GM21576 (cell line): ENCODE data around the gene COG3.
A peak's percentile ranks its signal among the peaks of the same experiment; 100 is the strongest.
"Not testable (repeated sequence)": the region's sequence is repeated elsewhere in the genome, so short reads cannot be mapped to it uniquely, and the experiment has no call there.

Experiments used
- ATAC-seq: cut with Tn5 transposase; IDR thresholded peaks from one replicate; pipeline ENCODE4 v1.9.1; 2021; ENCODE audit warnings: mild to moderate bottlenecking, moderate library complexity; ENCODE audit not compliant: unreplicated experiment

The COG3 gene, protein sequence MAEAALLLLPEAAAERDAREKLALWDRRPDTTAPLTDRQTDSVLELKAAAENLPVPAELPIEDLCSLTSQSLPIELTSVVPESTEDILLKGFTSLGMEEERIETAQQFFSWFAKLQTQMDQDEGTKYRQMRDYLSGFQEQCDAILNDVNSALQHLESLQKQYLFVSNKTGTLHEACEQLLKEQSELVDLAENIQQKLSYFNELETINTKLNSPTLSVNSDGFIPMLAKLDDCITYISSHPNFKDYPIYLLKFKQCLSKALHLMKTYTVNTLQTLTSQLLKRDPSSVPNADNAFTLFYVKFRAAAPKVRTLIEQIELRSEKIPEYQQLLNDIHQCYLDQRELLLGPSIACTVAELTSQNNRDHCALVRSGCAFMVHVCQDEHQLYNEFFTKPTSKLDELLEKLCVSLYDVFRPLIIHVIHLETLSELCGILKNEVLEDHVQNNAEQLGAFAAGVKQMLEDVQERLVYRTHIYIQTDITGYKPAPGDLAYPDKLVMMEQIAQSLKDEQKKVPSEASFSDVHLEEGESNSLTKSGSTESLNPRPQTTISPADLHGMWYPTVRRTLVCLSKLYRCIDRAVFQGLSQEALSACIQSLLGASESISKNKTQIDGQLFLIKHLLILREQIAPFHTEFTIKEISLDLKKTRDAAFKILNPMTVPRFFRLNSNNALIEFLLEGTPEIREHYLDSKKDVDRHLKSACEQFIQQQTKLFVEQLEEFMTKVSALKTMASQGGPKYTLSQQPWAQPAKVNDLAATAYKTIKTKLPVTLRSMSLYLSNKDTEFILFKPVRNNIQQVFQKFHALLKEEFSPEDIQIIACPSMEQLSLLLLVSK

DNA sequence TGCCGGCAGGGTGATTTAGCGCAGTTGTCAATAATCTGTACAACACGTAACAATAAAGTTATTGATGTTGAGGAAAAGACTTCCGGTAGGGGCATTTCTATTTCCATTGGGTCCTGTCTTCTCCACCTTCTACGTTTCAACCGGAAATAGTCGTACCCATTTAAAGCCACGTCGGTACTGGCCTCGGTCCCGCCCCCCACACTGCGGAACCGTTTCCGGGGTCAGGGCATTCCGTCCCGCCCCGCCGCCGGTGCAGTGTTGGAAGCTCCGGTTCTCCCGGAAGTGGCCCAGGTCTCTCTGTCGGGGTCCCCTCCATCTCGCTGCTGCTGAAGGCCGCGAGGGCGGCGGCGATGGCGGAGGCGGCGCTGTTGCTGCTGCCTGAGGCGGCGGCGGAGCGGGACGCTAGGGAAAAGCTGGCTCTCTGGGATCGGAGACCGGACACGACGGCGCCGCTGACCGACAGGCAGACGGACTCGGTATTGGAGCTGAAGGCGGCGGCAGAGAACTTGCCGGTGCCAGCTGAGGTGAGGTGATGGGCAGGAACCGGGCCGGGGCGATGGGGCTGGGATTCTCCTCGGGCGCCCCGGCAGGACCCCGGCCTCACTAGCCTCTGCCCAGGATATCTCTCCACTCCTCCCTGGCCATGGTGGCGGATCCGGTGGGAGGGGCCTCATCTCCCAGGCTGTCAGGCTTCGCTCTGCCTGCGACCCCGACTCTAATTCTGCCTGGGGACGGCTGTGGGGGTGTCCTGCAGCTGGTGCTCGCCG lies at the start of gene COG3:
Gene COG3 (plus strand): TSS at position 253 of the 767 bp plus-strand sequence. CDS start 98 bp downstream, at position 351.
- ATAC-seq, result peak; percentile 92

DNA sequence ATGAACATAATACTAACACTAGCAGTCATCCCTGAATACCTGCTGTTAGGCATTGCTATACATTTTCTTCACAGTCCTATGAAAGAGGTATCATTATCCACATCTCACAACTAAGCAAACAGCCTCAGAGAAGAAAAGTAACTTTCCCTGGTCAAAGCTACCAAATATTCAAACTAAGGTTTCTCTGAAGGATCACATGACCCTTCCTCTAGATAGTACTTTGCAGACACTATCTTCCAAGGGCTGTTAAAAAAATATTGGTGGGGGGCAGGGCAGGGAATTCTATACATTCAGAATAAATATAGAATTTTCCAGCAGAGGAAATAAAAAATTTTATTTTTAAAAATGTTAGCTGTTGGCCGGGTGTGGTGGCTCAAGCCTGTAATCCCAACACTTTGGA lies 49.6 kb upstream of the COG3 start:
- no peak for ATAC-seq

GRCh38 chr13:45416516-45417128 lies 48.1 kb upstream of the COG3 start:
- no peak for ATAC-seq

GRCh38 chr13:45417790-45418534 lies 46.8 kb upstream of the COG3 start, which contains the start of gene SLC25A30:
Gene SLC25A30, minus strand, starts transcription at chr13:45418373. Its CDS starts 6,948 bp downstream, at chr13:45411425.
- peak; percentile 88 for ATAC-seq

DNA sequence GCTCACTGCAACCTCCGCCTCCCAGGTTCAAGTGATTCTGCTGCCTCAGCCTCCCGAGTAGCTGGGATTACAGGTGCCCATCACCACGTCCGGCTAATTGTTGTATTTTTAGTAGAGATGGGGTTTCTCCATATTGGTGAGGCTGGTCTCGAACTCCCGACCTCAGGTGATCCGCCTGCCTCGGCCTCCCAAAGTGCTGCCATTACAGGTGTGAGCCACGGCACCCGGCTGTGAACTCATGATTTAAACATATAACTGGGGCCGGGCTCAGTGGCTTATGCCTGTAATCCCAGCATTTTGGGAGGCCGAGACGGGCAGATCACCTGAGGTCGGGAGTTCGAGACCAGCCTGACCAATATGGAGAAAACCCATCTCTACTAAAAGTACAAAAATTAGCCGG lies 45.4 kb upstream of the COG3 start:
- ATAC-seq, result not testable (repeated sequence)

DNA sequence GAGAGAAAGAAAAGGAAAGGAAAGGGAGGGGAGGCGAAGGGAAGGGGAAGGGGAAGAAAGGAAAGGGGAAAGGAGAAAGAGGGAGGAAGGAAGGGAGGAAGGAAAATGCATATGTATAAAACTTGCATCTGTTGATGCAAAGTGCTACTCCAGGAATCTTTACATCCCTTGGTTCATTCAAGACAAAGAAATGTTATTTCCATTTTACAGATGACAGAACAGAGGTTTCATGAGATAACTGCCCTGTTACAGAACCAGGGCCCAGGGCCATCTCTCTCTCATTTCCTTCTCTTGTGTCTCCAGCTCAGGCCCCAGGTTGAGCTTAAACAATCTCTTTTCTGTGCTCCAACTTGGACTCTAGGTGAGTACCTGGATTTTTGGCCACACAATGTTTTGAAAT lies 44.8 kb upstream of the COG3 start:
- ATAC-seq, result no peak

DNA sequence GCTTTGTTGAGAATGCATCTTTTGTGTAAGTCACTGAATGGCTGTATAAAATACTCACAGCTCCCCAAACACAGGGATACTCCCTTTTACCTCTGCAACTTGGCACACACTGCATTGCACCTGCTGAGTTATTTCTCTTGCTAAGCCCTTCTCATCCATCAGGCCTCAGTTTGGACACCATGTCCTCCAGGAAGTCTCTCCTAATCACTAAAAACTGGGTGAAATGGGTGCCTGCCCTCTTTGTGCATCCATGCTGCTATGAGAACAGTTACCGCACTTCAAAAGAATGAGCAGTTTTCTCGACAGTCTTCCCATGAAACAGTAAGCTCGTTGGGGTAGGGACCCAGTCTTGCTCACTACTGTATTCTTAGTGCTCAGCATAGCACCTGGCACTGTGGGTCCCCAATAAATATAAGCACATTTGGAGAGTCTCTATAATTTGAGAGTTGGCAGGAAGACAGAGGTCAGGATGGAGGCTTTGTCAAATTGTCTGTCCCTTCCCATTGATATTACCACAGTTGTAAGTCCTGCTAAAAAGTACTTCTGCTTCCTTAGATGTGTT lies 41.9 kb upstream of the COG3 start:
- ATAC-seq, result no peak

- not testable (repeated sequence) for ATAC-seq
Observed at GRCh38 chr13:45426056-45426841, 38.5 kb upstream of the COG3 start.

DNA sequence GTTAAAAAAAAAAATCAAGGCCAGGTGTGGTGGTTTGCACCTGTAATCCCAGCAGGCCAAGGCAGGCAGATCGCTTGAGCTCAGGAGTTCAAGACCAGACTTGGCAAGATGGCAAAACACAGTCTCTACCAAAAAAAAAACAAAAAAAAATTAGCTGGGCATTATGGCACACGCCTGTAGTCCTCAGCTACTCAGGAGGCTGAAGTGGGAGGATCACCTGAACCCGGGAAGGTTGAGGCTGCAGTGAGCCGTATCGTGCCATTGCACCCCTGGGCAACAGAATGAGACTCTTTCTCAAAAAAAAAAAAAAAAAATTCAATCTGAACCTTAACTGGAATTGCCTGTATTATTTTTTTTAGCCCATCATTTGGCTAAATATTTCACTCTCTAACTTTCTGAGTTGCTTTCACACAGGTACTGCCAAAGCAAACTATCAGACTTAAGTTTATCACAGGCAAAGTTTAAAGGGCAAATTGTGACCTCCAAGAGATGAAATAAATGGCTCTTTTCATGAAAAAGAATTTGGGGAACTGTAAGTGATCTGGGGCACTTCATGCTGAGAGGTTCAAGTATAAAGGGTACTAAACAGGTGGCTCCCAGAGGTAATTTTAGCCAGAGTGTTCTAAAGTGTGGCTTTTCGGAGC lies 31.9 kb upstream of the COG3 start:
- ATAC-seq, result no peak

- ATAC-seq, result no peak
Observed at GRCh38 chr13:45433381-45433790, 31.4 kb upstream of the COG3 start.

- ATAC-seq, result no peak
Observed at GRCh38 chr13:45434556-45435371, 30.0 kb upstream of the COG3 start.

GRCh38 chr13:45436332-45436731 lies 28.4 kb upstream of the COG3 start:
- no peak for ATAC-seq

DNA sequence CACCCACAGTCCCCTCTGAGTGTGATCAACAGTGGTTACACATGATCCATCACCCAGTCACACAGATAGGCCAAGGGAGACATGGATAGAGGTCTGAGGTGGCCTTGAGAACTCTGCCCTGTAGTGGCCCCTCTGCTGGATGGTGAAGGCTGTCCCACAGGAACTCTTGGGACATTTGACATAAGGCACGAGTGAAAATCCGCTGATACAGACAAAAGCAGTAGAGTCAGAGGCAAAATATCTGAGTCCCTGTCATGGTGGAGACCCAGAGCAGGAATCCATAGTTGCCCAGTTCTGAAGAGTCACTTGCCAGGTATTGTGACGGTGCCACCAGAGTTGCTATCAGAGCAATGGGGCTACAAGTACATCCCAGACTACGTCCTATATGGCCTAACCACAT lies 27.8 kb upstream of the COG3 start:
- no peak for ATAC-seq

- ATAC-seq, result no peak
Observed at GRCh38 chr13:45437947-45438346, 26.8 kb upstream of the COG3 start.

DNA sequence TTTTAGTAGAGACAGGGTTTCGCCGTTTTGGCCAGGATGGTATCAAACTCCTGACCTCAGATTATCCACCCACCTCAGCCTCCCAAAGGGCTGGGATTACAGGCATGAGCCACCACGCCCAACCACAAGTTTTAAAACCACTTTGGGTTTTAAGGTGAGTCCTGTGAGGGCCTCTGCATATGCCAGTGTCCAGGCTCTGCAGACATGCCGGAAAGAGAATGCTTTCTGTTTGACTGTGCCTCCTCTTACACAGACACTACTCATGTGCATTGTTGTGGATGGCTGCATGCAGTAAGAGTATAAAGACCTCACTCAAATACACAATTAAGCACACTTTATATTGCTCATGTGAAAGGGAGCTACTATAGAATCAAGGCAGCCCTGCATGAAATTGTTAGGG lies 25.7 kb upstream of the COG3 start:
- no peak for ATAC-seq

DNA sequence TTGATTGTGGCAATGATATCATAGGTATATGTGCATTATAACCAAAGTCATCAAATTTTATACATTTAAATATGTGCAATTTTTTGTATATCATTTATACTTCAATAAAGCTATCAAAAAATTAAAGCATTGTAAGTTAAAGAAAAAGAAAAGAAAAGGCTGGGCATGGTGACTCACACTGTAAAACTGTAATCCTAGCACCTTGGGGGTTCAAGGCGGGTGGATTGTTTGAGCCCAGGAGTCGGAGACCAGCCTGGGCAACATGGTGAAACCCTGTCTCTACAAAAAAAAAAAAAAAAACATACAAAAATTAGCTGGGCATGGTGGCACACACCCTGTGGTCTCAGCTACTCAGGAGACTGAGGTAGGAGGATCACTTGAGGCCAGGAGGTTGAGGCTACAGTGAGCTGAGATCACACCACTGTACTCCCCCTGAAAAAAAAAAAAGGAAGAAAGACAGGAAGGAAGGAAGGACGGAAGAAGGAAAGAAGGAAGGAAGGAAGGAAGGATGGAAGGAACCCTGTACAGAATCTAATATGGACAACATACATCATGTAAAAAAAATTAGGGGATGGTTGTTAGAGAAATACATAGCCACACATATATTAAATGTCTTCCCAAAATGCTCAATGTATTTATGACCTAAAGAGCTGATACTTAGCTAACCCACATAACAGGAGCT lies 24.8 kb upstream of the COG3 start:
- no peak for ATAC-seq

DNA sequence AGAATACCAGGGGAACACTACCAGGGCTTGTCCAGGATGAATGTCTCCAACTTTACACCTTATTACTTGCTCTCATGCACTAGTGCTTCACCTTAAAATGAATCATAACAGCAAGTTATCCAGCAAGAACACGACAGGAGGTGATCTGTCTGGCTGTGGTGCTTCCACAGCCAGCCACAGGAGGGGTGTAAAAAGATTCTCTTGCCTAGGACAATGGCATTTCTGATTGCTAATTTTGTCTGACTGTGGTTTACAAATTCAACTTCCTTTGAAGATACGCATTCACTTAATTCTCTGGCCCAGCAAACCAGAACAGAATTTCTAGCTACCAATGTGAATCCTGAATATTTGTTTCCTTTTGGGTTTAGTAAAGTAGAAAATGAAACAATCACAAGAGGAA lies 23.1 kb upstream of the COG3 start:
- ATAC-seq, result no peak
